ENCODE results near the gene FCGR1A.
"Not testable (repeated sequence)": the region's sequence is repeated elsewhere in the genome, so short reads cannot be mapped to it uniquely, and the experiment has no call there.

DNA sequence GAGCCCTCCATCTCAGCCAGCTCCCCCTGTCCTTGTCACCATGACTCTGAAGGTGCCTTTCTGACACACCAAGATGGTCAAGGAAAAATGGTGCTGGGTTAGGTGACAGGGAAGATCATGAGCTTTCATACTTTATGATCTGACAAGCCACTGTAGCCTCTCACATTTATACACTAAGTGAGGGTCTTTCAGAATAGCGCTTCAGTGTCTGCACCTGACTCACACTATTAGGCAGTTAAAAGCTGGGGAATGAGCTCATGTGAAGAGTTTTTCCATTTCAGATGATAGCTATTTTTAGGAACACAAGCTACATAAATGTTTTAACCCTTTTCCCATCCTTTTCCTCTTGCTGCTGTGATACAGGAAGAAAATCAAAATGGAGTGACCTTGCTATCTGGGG is 4.2 kb upstream of the FCGR1A start:
- not testable (repeated sequence) for TF ChIP-seq NRF1 (IDR thresholded peaks at IDR 0.05; ENCODE audit: low read depth, low read length); CHD2 (IDR thresholded peaks at IDR 0.05; ENCODE audit: low read length, partially characterized antibody); CTCF (IDR thresholded peaks at IDR 0.05); POLR2AphosphoS5 (IDR thresholded peaks at IDR 0.05; ENCODE audit: low read depth, low read length); TAF1 (IDR thresholded peaks at IDR 0.05; ENCODE audit: borderline replicate concordance, low read depth, low read length)
- TF ChIP-seq, protein P1, sequence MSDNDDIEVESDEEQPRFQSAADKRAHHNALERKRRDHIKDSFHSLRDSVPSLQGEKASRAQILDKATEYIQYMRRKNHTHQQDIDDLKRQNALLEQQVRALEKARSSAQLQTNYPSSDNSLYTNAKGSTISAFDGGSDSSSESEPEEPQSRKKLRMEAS (IDR thresholded peaks at IDR 0.05; ENCODE audit: low read depth), result not testable (repeated sequence)
